IMR-90 (cell line): ENCODE measurements around the gene BFSP1. TPM values are rescaled to one million over a fixed set of nuclear protein-coding genes. Genes with fewer than 3 reads are reported as not detected.

Experiments used
- ATAC-seq: fragments of 200-7000 bp; cut with Tn5 transposase; 2 replicates; pipeline ENCODE4 v1.9.1; 2020; ENCODE audit warnings: low read depth, mild to moderate bottlenecking, moderate library complexity
- BruUV-seq: library from RNA; stranded (reverse); fragments of 400-500 nt; replicated peaks from 2 replicates; lab custom pipeline; 2021; lab: Mats Ljungman, UMichigan
- CTCF ChIA-PET: fragments of 300-600 bp; formaldehyde crosslinking; extraction: SDS; loops from one replicate; lab custom pipeline; 2021; ENCODE audit warnings: antibody characterized with exemption; lab: Yijun Ruan, JAX
- POLR2A ChIA-PET: fragments of 300-600 bp; sonication (Branson Sonifier 250); formaldehyde crosslinking; loops from one replicate; lab custom pipeline; 2022; ENCODE audit warnings: antibody characterized with exemption; ENCODE audit not compliant: unreplicated experiment; lab: Charles Lee
- DNase-seq: peaks from one replicate; pipeline ENCODE4 v3.0.0; 2013
- H2AFZ ChIP-seq: replicated peaks from 2 replicates; pipeline ENCODE3; 2013; ENCODE audit warnings: low read length, mild to moderate bottlenecking; ENCODE audit not compliant: poor library complexity
- H2AK5ac ChIP-seq: 2 replicates; pipeline ENCODE4 v1.6.1; 2013; ENCODE audit warnings: low read depth, low read length, inconsistent platforms
- H2AK9ac ChIP-seq: replicated peaks from 2 replicates; pipeline ENCODE3; 2013; ENCODE audit warnings: mild to moderate bottlenecking, low read depth, low read length, moderate library complexity; ENCODE audit not compliant: poor library complexity
- H2BK120ac ChIP-seq: 2 replicates; pipeline ENCODE4 v1.6.1; 2013; ENCODE audit warnings: low read depth, low read length, inconsistent platforms
- H2BK15ac ChIP-seq: 3 replicates; pipeline ENCODE4 v1.6.1; 2013; ENCODE audit warnings: low read depth, low read length, inconsistent platforms
- H2BK20ac ChIP-seq: 2 replicates; pipeline ENCODE4 v1.6.1; 2013; ENCODE audit warnings: low read depth, mild to moderate bottlenecking, inconsistent platforms, low read length, moderate library complexity
- H2BK5ac ChIP-seq: 2 replicates; pipeline ENCODE4 v1.6.1; 2013; ENCODE audit warnings: mild to moderate bottlenecking, low read depth, low read length, inconsistent platforms; ENCODE audit not compliant: poor library complexity, severe bottlenecking
- H3K14ac ChIP-seq: replicated peaks from 2 replicates; pipeline ENCODE4 v1.6.1; 2013; ENCODE audit warnings: low read depth, low read length, inconsistent platforms
- H3K18ac ChIP-seq: 2 replicates; pipeline ENCODE4 v1.6.1; 2013; ENCODE audit warnings: low read depth, low read length, control low read depth
- H3K23ac ChIP-seq: 2 replicates; pipeline ENCODE4 v1.6.1; 2013; ENCODE audit warnings: low read depth, low read length, inconsistent platforms
- H3K27ac ChIP-seq: 2 replicates; pipeline ENCODE4 v1.5.1; 2013; ENCODE audit warnings: mild to moderate bottlenecking, control low read depth, low read length; ENCODE audit not compliant: insufficient read depth
- H3K27me3 ChIP-seq: 2 replicates; pipeline ENCODE4 v1.6.1; 2013; ENCODE audit warnings: low read length; ENCODE audit not compliant: control insufficient read depth, insufficient read depth
- H3K36me3 ChIP-seq: 2 replicates; pipeline ENCODE4 v1.6.1; 2013; ENCODE audit warnings: low read length, mixed read lengths; ENCODE audit not compliant: control insufficient read depth, insufficient read depth
- H3K4ac ChIP-seq: 2 replicates; pipeline ENCODE4 v1.6.1; 2013; ENCODE audit warnings: low read depth, low read length, inconsistent platforms
- H3K4me1 ChIP-seq: 2 replicates; pipeline ENCODE4 v1.6.1; 2013; ENCODE audit warnings: low read length, mixed read lengths; ENCODE audit not compliant: control insufficient read depth, insufficient read depth
- H3K4me2 ChIP-seq: 2 replicates; pipeline ENCODE4 v1.6.1; 2013; ENCODE audit warnings: low read depth, mild to moderate bottlenecking, control low read depth, low read length, moderate library complexity
- H3K4me3 ChIP-seq: 2 replicates; pipeline ENCODE4 v1.5.1; 2013; ENCODE audit warnings: low read depth, mild to moderate bottlenecking, control low read depth, low read length, moderate library complexity; ENCODE audit not compliant: insufficient read depth
- H3K56ac ChIP-seq: 2 replicates; pipeline ENCODE4 v1.6.1; 2013; ENCODE audit warnings: low read length, inconsistent platforms; ENCODE audit not compliant: insufficient read depth; ENCODE audit errors: extremely low read depth
- H3K79me1 ChIP-seq, 2 experiments: 2 replicates each; pipeline ENCODE4 v1.6.1; 2013; ENCODE audit warnings: low read length in 2 of 2, inconsistent platforms in 1 of 2, low read depth in 1 of 2
- H3K9ac ChIP-seq: 2 replicates; pipeline ENCODE4 v1.6.1; 2013; ENCODE audit warnings: low read depth, low read length, control low read depth
- H3K9me1 ChIP-seq: 2 replicates; pipeline ENCODE4 v1.6.1; 2013; ENCODE audit warnings: low read length, inconsistent platforms; ENCODE audit not compliant: insufficient read depth
- H3K9me3 ChIP-seq: 2 replicates; pipeline ENCODE4 v1.6.1; 2013; ENCODE audit warnings: low read length; ENCODE audit not compliant: control insufficient read depth, insufficient read depth
- H4K20me1 ChIP-seq: 2 replicates; pipeline ENCODE4 v1.6.1; 2013; ENCODE audit warnings: low read length, inconsistent platforms; ENCODE audit not compliant: insufficient read depth
- H4K5ac ChIP-seq: 2 replicates; pipeline ENCODE4 v1.6.1; 2013; ENCODE audit warnings: mild to moderate bottlenecking, low read depth, low read length, control low read depth
- H4K8ac ChIP-seq, 2 experiments: 2 replicates each; pipeline ENCODE4 v1.6.1; 2013; ENCODE audit warnings: low read depth in 2 of 2, low read length in 2 of 2, control low read depth in 1 of 2, inconsistent platforms in 1 of 2
- H4K91ac ChIP-seq: 2 replicates; pipeline ENCODE4 v1.6.1; 2013; ENCODE audit warnings: low read depth, low read length, inconsistent platforms; ENCODE audit not compliant: insufficient read depth
- BHLHE40 ChIP-seq: fragments of 150-350 bp; IDR thresholded peaks from 2 replicates; pipeline ENCODE4 v1.6.1; 2016; ENCODE audit warnings: mild to moderate bottlenecking, low read depth, low read length
- CEBPB ChIP-seq: IDR thresholded peaks from 2 replicates; pipeline ENCODE4 v1.6.1; 2012; ENCODE audit warnings: low read depth, low read length, improper control_type of control experiment
- CHD1 ChIP-seq: IDR thresholded peaks from 2 replicates; pipeline ENCODE4 v1.6.1; 2012; ENCODE audit warnings: low read depth, low read length, improper control_type of control experiment
- FOS ChIP-seq: fragments of 150-350 bp; IDR thresholded peaks from 2 replicates; pipeline ENCODE4 v1.6.1; 2016; ENCODE audit warnings: low read depth, low read length
- MAFK ChIP-seq: IDR thresholded peaks from 2 replicates; pipeline ENCODE4 v1.6.1; 2012; ENCODE audit warnings: low read depth, low read length, improper control_type of control experiment
- MAZ ChIP-seq: IDR thresholded peaks from 2 replicates; pipeline ENCODE4 v1.6.1; 2012; ENCODE audit warnings: low read depth, mild to moderate bottlenecking, low read length, improper control_type of control experiment, moderate library complexity, borderline replicate concordance
- MXI1 ChIP-seq: IDR thresholded peaks from 2 replicates; pipeline ENCODE4 v1.6.1; 2012; ENCODE audit warnings: low read depth, mild to moderate bottlenecking, low read length, moderate library complexity, borderline replicate concordance
- NFE2L2 ChIP-seq: fragments of 150-350 bp; IDR thresholded peaks from 2 replicates; pipeline ENCODE4 v1.6.1; 2016; ENCODE audit warnings: low read depth, mild to moderate bottlenecking, low read length
- POLR2A ChIP-seq: IDR thresholded peaks from 2 replicates; pipeline ENCODE4 v1.6.1; 2012; ENCODE audit warnings: mild to moderate bottlenecking, low read depth, low read length
- RAD21 ChIP-seq: IDR thresholded peaks from 2 replicates; pipeline ENCODE4 v1.6.1; 2012; ENCODE audit warnings: low read length, improper control_type of control experiment
- RCOR1 ChIP-seq: IDR thresholded peaks from 2 replicates; pipeline ENCODE4 v1.6.1; 2012; ENCODE audit warnings: mild to moderate bottlenecking, low read length, improper control_type of control experiment; ENCODE audit not compliant: insufficient replicate concordance
- SMC3 ChIP-seq: fragments of 150-350 bp; IDR thresholded peaks from 2 replicates; pipeline ENCODE4 v1.6.1; 2016; ENCODE audit warnings: low read depth, mild to moderate bottlenecking, antibody characterized with exemption, low read length, moderate library complexity
- WGBS, 2 experiments: methylation state at CpG; one replicate each; pipeline versions ENCODE4 v1.1.5 to v1.1.7; 2013; ENCODE audit warnings: missing lambda C conversion rate in 2 of 2; ENCODE audit not compliant: insufficient read length in 1 of 2; ENCODE audit errors: extremely low coverage in 2 of 2; 5-methylcytosine and 5-hydroxymethylcytosine counted together
- dilution Hi-C: fragments of 300-500 bp; cut with HindIII; formaldehyde crosslinking; loops from one replicate; pipeline ENCODE4 v1.14.3; 2018; ENCODE audit warnings: low sequenced_read_pairs; ENCODE audit not compliant: unreplicated experiment
- in situ Hi-C: fragments of 300-500 bp; cut with MboI; formaldehyde crosslinking; loops from 3 replicates; pipeline ENCODE4 v1.14.3; 2019; ENCODE audit warnings: low sequenced_read_pairs, inconsistent platforms, mixed read lengths
- intact Hi-C: fragments of 100-400 bp; cut with micrococcal nuclease; formaldehyde crosslinking; loops from 2 replicates; pipeline ENCODE4 v1.10.0; 2022
- polyA plus RNA-seq, 3 experiments: library from polyadenylated mRNA; depleted of rRNA; stranded (reverse); fragments of >200 nt; gene quantifications; 2 replicates each; pipeline ENCODE4 v1.2.3, GENCODE V29; 2012; ENCODE audit warnings: low replicate concordance in 1 of 3
- total RNA-seq: library from RNA; depleted of rRNA; stranded (reverse); fragments of >200 nt; gene quantifications from 2 replicates; pipeline ENCODE4 v1.2.3, GENCODE V29; 2012
- TF ChIP-seq, protein P1 (sequence below): conservative IDR thresholded peaks from 2 replicates; pipeline ENCODE4 v1.5.1; 2012; ENCODE audit warnings: mild to moderate bottlenecking, low read depth, low read length, improper control_type of control experiment
- TF ChIP-seq, protein P2 (sequence below): fragments of 150-350 bp; IDR thresholded peaks from 2 replicates; pipeline ENCODE4 v1.6.1; 2016; ENCODE audit warnings: low read depth, mild to moderate bottlenecking, low read length, moderate library complexity, borderline replicate concordance

The BFSP1 gene
- total and polyA plus RNA-seq, 2 of the 4 experiments (the other 2 are of a cell fraction): 1.1 to 2.0 TPM

DNA sequence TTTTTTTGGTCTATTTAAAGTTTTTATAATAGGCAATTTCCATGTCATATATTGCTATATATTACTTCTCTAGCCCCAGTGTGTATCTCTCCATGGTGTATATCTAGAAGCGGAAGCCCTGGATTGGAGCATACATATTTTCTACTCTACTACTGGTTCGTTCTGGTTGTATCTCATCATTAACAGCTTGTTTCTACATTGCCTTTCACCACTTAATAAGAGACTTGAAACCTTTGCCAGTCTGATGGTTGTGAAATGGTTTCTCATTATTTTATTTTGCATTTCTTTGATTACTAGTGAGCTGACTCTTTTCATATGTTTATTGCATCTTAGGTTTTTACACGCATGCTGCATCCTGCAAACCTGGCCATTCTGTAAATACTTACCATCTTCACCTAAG is 42.3 kb upstream of the BFSP1 start:
- H3K9me3 ChIP-seq: no peaks in the 10 kb centered on the region
- H3K56ac ChIP-seq: no peak overlapping the region
- DNase-seq (no peak), ATAC-seq (no peak)
- H2AK5ac ChIP-seq: no peak overlapping the region
- in situ Hi-C loops: loop anchor here (5.0 kb wide), 1 partner anchor 36 kb away; no protein-coding TSS in a partner anchor
- H2BK120ac ChIP-seq: no peak overlapping the region
- H2BK15ac ChIP-seq: no peak overlapping the region
- dilution Hi-C loops: no loop called here
- no peak overlapping the region for H3K4me2 ChIP-seq
- ChIA-PET CTCF (interaction anchor here (0.6 to 1.6 kb wide), 4 partner anchors 11 to 109 kb away, joined by 3 to 5 read pairs (median 4); partner anchors contain the start of gene RRBP1), POLR2A (no interaction called here)
- BruUV-seq: no TSS peak
- H3K4me3 ChIP-seq: no peak overlapping the region
- H3K4me1 ChIP-seq: peaks cover 4% of the 10 kb centered on the region
- H4K91ac ChIP-seq: no peak overlapping the region
- H3K79me1 ChIP-seq: peaks cover under 1 to 44% of the 10 kb centered on the region in 2 experiments
- H3K18ac ChIP-seq: no peak overlapping the region
- no peak overlapping the region for H4K5ac ChIP-seq
- no peak overlapping the region for H3K4ac ChIP-seq
- H2BK20ac ChIP-seq: no peak overlapping the region
- H3K27ac ChIP-seq: no peak overlapping the region
- H2AFZ ChIP-seq: no peak overlapping the region
- H4K20me1 ChIP-seq: peaks cover 79% of the 10 kb centered on the region
- WGBS, 2 experiments: no CpG with 5 or more reads among the region's 3 CpGs
- no peak for TF ChIP-seq CEBPB
- TF ChIP-seq, protein P1, sequence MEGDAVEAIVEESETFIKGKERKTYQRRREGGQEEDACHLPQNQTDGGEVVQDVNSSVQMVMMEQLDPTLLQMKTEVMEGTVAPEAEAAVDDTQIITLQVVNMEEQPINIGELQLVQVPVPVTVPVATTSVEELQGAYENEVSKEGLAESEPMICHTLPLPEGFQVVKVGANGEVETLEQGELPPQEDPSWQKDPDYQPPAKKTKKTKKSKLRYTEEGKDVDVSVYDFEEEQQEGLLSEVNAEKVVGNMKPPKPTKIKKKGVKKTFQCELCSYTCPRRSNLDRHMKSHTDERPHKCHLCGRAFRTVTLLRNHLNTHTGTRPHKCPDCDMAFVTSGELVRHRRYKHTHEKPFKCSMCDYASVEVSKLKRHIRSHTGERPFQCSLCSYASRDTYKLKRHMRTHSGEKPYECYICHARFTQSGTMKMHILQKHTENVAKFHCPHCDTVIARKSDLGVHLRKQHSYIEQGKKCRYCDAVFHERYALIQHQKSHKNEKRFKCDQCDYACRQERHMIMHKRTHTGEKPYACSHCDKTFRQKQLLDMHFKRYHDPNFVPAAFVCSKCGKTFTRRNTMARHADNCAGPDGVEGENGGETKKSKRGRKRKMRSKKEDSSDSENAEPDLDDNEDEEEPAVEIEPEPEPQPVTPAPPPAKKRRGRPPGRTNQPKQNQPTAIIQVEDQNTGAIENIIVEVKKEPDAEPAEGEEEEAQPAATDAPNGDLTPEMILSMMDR: no peak
- TF ChIP-seq MAFK: no peak
- TF ChIP-seq NFE2L2: no peak
- no peak for TF ChIP-seq CHD1
- TF ChIP-seq RAD21: no peak
- TF ChIP-seq POLR2A: no peak
- TF ChIP-seq BHLHE40: no peak
- TF ChIP-seq, protein P2, sequence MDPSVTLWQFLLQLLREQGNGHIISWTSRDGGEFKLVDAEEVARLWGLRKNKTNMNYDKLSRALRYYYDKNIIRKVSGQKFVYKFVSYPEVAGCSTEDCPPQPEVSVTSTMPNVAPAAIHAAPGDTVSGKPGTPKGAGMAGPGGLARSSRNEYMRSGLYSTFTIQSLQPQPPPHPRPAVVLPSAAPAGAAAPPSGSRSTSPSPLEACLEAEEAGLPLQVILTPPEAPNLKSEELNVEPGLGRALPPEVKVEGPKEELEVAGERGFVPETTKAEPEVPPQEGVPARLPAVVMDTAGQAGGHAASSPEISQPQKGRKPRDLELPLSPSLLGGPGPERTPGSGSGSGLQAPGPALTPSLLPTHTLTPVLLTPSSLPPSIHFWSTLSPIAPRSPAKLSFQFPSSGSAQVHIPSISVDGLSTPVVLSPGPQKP: no peak
- TF ChIP-seq MAZ: no peak
- no peak for TF ChIP-seq MXI1
- no peak for TF ChIP-seq SMC3
- no peak for TF ChIP-seq RCOR1
- no peak for TF ChIP-seq FOS
- no peak overlapping the region for H3K9ac ChIP-seq
- no peak overlapping the region for H2AK9ac ChIP-seq
- no peak overlapping the region for H3K14ac ChIP-seq
- no peaks in the 10 kb centered on the region for H3K27me3 ChIP-seq
- H3K23ac ChIP-seq: peak overlapping the region; percentile 22; the same call in 1 of the 2 replicates
- H2BK5ac ChIP-seq: no peak overlapping the region
- no peak overlapping the region for H4K8ac ChIP-seq
- H3K36me3 ChIP-seq: peaks cover 6% of the 10 kb centered on the region
- H3K9me1 ChIP-seq: peaks cover 6% of the 10 kb centered on the region
- intact Hi-C loops: loop anchor here (2.0 to 5.0 kb wide), 2 partner anchors 21 to 34 kb away; no protein-coding TSS in a partner anchor
